HG02884 (cell line): ENCODE results near the gene ZDHHC14.
"Not testable (repeated sequence)": the region's sequence is repeated elsewhere in the genome, so short reads cannot be mapped to it uniquely, and the experiment has no call there.

Source experiments
- ATAC-seq: cut with Tn5 transposase; IDR thresholded peaks from one replicate; pipeline ENCODE4 v1.9.1; 2021; ENCODE audit warnings: mild to moderate bottlenecking, moderate library complexity; ENCODE audit not compliant: unreplicated experiment

The ZDHHC14 gene

GRCh38 chr6:157402996-157403685 lies 22.2 kb downstream of the ZDHHC14 start:
- ATAC-seq = no peak

GRCh38 chr6:157403686-157404051 lies 22.7 kb downstream of the ZDHHC14 start:
- ATAC-seq = no peak

- ATAC-seq = no peak
Observed at GRCh38 chr6:157405986-157406385, 25.0 kb downstream of the ZDHHC14 start.

GRCh38 chr6:157406661-157407060 lies 25.7 kb downstream of the ZDHHC14 start:
- ATAC-seq = no peak

GRCh38 chr6:157407646-157408045 lies 26.7 kb downstream of the ZDHHC14 start:
- no peak for ATAC-seq

GRCh38 chr6:157408427-157408826 lies 27.4 kb downstream of the ZDHHC14 start:
- ATAC-seq = not testable (repeated sequence)

- no peak for ATAC-seq
Observed at GRCh38 chr6:157410045-157410444, 29.1 kb downstream of the ZDHHC14 start.

GRCh38 chr6:157411368-157411767 lies 30.4 kb downstream of the ZDHHC14 start:
- ATAC-seq = no peak

- no peak for ATAC-seq
Observed at GRCh38 chr6:157412791-157413190, 31.8 kb downstream of the ZDHHC14 start.

- ATAC-seq = no peak
Observed at GRCh38 chr6:157420497-157420896, 39.5 kb downstream of the ZDHHC14 start.

- no peak for ATAC-seq
Observed at GRCh38 chr6:157424491-157425020, 43.6 kb downstream of the ZDHHC14 start.

GRCh38 chr6:157427969-157428368 lies 47.0 kb downstream of the ZDHHC14 start:
- no peak for ATAC-seq

GRCh38 chr6:157428427-157429202 lies 47.6 kb downstream of the ZDHHC14 start:
- ATAC-seq = no peak

GRCh38 chr6:157429248-157429647 lies 48.3 kb downstream of the ZDHHC14 start:
- ATAC-seq = no peak

GRCh38 chr6:157430834-157431233 lies 49.8 kb downstream of the ZDHHC14 start:
- no peak for ATAC-seq

GRCh38 chr6:157432231-157432891 lies 51.4 kb downstream of the ZDHHC14 start:
- no peak for ATAC-seq

GRCh38 chr6:157432892-157433265 lies 51.9 kb downstream of the ZDHHC14 start:
- ATAC-seq = no peak

GRCh38 chr6:157433678-157434081 lies 52.7 kb downstream of the ZDHHC14 start:
- ATAC-seq = no peak

GRCh38 chr6:157434349-157435033 lies 53.5 kb downstream of the ZDHHC14 start:
- no peak for ATAC-seq

GRCh38 chr6:157436219-157436943 lies 55.4 kb downstream of the ZDHHC14 start:
- ATAC-seq = no peak
